Stimulated activated CD8-positive, alpha-beta memory T cell treated with anti-CD3 and anti-CD28 coated beads, Interleukin-4, amount 100 ng/mL, for 4 hours (primary cell): ENCODE results near the gene CELA1.

ENCODE experiments used
- DNase-seq, 2 donors: peaks; one replicate each; pipeline ENCODE4 v3.0.0-alpha.2; 2020; ENCODE audit warnings: low read depth in 2 of 2, low spot score in 1 of 2

Gene CELA1

DNA sequence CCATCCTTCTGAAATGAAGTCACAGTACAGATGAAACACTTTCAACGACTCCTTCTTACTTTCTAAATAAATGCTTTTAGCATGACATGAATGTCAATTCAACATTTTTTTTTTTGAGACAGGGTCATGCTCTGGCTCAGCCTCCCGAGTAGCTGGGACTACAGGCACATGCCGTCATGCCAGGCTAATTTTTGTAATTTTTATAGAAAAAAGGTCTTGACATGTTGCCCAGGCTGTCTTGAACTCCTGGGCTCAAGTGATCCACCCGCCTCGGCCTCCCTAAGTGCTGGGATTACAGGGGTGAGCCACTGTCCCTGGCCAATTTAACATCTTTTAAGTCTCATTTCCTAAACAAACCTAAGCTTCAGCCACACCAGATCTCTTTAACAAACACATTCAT, 28.4 kb upstream of the CELA1 start:
- DNase-seq: no peak

DNA sequence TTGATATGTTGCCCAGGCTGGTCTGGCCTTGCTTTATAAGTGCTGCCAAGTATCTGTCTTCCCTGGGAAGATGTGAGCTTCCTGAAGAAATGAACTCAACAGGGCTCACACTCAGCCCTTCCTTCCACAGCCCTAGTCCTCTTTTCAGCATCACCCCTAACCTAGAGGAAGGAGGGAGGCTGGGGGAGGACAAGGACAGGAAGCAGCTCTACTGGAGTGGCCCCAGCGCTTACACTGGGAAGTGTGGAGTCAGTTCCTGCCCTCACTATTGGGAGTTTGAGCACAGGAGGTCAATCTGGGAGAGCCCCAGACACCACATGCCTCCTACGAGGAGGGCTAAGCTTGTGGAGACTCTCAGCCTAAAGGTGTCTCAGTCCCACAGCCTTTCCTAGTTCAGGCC, 27.9 kb upstream of the CELA1 start:
- DNase-seq: no peak

DNA sequence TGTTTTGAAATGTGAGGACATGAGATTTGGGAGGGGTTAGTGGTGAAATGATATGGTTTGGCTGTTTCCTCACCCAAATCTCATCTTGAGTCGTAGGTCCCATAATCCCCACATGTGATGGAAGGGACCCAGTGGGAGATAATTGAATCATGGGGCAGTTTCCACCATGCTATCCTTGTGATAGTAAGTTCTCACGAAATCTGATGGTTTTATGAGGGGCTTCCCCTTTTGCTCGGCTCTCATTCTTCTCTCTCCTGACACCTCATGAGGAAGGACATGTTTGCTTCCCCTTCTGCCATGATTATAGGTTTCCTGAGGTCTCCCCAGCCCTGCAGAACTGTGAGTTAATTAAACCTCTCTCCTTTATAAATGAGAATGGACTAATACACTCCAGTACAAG, 26.7 kb upstream of the CELA1 start:
- no peak for DNase-seq

GRCh38 chr12:51372021-51372420, 25.5 kb upstream of the CELA1 start:
- no peak for DNase-seq

DNA sequence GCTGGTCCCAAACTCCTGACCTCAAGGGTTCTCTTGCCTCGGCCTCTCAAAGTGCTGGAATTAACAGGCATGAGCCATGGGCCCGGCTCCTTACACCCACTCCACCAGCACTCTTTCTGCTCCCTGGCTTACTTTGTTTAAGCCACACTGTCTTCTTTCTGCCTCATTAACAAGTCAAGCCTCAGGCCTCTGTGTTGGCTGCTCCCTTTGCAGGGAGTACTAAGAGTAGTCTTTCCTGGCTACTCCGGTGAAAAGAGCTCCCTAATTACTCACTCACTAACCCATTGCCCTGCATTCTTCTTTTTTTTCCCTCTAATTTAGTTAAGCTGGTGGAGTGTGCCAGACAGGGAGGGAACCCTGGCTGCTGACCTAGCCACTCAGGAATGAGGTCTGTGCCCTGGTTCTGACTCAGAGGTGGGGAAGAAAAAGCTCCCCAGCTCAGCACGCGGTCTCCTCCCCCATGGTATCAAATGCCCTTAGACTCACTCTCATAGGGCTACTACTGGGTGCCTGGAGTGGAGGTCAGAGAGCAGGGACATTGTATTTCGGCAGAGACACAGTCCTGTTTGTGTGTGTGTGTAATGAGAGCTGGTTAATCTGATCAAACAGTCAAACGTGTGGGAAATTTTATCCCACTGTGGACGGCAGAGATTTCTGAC, 24.9 kb upstream of the CELA1 start:
- no peak for DNase-seq

DNA sequence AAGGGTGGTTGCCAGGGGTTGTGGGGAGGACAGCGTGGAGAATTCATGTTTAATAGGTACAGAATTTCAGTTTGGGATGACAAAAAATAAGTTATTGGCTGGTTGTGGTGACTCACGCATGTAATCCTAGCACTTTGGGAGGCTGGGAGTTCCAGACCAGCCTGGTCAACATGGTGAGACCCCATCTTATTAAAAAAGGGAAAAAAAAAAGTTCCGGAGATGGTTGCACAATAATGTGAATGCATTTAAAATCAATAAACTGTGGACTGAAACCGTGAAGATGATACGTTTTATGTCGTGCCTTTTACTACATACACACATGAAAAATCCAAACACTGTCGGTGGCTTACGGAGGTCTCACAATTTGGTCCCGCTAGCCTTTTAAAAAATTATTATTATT, 24.2 kb upstream of the CELA1 start:
- no peak for DNase-seq

GRCh38 chr12:51369581-51369980, 23.1 kb upstream of the CELA1 start:
- no peak for DNase-seq

- peak; percentile 60 to 79 for DNase-seq
Measured at GRCh38 chr12:51368640-51369517, 22.4 kb upstream of the CELA1 start.

DNA sequence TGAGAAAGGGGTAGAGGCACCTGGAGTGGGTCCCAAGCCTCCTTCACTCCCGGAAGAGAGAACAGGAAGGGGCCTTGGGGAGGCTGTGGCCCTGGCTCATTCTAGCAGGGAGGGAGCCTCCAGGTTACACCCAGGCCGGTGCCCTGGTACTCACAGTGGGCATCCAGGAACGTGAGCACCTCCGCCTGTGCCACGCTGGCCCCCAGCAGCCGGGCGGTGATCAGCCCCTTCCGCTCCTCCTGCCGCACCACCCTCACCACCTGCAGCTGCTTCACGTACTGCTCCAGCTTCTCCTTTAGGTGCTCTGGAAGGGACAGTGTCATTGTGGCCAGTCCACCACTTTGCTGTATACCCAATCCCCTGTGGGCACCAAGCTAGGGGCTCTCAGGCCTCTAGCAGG, 18.8 kb upstream of the CELA1 start:
- DNase-seq: no peak

DNA sequence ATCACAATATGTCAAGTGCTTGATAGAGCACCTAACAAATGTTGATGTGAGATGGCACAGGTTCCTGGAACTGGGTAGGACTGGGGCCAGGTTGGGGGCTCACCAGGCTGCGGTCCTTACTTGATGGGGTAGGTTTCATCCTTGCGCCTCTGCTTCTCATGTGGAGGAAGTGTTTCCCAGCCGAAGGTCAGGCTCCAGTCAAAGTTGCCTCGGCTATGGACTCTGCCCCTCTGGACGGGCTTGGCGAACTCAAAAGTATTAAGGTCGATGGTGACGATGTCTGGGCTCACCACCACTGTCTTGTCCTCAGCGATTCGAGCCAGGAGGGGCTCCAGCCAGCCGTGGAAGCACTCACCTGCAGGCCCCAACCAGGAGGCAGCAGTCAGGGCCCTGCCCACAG, 17.5 kb upstream of the CELA1 start:
- no peak for DNase-seq

DNA sequence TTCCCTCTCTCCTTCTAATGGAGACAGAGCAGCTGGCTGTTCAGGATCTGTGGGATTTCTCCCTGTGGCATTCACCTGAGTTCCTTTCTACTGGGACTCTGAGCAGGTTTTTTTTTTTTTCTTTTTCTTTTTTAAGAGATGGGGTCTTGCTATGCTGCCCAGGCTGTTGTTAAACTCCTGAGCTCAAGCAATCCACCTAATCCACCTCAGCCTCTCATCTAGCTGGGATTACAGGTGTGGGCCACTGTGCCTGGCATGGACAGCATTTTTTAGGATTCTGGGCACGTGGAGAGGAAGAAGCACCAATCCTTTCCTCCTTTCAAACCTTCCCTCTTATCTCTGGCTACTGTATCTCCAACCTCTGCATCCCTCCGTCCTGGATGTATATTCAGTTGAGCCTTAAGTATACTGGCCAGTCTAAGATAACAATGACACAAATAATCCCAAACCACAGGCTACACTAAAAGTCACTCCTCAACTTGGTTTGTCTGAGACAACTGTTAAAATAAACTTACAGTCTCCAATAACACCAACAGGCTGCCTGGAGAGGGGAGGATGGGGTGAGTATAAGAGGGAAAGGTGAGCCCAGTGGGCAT, 16.4 kb upstream of the CELA1 start:
- DNase-seq: no peak

DNA sequence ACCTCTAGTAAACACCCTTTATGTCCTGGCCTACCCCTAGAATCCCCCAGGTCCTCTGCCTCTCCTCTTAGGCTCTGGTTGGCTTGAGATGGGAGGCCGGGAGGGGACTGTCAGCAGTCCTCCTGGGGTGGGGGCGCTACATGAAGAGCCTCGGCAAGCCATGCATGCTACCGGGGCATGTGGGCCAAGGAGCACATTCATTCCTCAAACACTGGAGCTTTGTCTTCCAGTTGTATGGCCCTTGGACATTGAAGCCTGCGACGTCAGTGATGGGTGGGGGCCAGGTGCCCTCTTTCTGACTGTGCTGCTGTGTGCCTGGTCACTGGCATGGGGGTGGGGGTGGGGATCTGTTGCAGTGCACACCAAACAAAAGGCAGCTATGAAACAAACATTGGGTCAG, 15.8 kb upstream of the CELA1 start:
- no peak for DNase-seq

DNA sequence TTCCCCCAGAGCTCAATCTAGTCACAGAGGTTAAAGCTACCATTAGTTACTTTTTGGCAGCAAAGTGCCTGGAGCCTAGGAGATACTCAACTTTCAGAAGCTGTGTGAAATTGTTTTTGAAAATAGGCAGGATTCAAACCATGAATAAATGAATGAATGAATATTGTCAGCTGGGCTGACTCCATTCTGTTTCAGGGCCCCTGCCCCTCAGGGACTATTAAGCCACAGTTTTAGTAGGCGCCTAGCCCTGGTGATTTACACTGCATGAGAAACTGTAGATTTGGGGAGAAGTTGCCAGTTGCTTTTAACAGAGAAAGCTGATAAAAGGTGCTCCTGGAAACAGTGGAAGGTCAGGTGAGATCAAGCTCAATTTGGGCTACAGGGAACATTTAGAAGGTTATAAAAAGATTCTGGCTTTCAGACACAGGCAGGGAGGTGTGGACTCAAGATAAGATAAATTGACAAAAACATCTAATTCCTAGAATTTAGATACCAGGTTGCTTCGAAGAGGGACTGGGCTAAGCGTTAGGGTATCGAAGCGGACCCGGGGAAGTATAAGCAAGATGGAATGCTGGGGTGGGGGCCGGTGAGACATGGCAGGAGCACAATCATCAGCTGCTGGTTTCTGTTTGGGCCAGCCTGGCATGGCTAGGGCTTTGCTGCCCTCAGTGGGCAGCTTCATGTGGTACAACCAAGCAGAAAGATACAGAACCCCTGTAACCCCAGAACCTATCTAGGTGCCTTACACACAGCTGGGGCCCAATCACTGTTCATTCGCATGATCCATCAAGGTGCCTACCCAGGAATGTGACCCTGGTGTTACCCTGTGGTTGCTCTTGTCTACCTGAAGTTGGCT, 14.9 kb upstream of the CELA1 start:
- no peak for DNase-seq

DNA sequence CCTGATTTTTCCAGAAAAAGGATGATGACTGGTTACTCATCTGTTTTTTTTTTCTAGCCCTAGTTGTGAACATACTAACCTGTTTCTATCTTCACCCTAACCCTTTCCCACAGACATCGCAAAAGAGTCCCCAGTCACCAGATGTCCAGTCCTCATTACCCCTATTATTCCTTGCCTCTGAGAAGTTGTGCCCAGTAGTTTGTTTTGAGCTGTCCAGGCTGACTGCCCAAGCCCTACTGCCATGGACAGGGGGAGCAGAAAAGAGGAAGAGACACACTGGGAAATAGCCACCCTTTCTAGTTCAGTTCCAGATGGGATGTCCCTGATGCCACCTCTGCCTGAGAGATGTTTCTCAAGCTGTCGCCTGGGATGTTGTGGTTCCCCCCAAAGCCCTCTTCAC, 13.8 kb upstream of the CELA1 start:
- DNase-seq: no peak

GRCh38 chr12:51359851-51360250, 13.4 kb upstream of the CELA1 start:
- DNase-seq: no peak

DNA sequence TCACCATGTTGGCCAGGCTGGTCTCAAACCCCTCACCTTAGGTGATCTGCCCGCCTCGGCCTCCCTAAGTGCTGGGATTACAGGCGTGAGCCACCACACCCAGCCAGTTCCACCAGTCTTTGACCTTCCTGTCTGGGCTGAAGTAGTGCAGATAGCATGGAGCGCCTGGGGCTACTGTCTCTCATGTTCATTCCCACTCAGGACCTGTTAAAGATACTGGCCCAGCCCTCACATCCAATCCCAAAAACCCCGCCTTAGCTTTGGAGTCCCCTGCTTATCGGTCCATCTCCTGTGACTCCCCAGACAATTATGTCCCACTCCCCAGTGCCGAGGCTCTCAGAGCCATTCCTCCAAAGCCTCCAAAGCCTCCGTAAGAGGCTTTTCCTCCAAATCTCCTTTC, 12.0 kb upstream of the CELA1 start:
- no peak for DNase-seq

DNA sequence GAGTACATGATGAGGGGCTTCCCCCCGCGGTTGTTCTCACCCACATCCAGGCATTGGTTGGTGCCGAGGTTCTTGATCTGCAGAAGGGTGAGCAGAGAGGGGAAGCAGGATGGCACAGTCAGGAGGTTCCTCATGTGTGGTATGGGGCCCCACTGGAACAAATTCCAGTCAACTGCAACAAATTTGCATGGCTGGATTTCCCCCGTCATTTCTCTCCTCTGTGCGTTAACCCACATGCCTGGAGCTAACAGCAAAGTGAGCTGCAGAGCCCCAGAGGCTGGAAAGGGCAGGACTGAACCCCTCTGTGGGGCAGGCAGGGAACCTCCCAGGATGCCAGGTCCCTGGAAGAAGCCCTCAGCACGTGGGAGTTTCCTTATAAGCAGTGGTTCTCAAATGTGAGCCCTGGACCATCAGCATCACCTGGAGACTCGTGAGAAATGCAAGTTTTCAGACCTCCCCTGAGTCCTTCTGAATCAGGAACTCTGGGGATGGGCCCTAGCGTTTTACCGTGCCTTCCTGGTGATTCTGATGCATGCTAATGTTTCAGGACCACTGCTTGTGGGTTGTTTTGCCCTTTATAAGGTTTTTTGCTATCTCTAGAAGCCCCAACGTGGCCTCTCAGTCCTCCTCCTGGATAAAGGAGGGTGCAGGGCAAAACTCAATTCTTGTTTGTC, 11.0 kb upstream of the CELA1 start:
- DNase-seq: no peak

DNA sequence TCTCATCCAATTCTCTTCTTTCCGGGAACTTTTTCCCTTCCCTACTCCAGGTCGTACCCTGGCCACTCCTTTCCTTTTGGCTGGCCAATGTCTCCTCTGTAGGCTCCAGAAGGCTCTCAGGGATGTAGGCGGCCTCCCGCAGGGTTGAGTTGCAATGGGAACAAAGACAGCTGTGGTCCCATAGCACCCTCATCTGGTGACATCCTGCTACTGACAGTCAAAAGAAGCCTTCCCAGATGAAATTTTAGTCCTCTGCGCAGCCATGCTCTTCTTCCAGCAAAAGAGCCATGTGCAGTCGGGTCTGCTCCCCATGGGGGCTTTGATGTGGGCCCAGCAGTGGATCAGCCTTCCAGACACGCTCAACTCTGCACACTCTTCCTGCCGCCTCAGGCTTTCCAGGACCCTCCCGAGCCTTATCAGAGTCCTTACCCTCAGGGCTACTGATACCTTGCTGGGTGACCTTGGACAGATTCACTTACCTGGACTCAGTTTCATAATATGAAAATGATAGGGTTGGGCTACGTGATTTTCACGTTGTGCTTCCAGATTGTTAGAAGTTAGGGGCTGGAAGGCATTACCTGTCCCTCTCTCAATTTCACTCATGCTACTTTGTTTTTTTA, 5.5 kb upstream of the CELA1 start:
- no peak for DNase-seq

GRCh38 chr12:51349026-51349425, 2.5 kb upstream of the CELA1 start:
- no peak for DNase-seq

DNA sequence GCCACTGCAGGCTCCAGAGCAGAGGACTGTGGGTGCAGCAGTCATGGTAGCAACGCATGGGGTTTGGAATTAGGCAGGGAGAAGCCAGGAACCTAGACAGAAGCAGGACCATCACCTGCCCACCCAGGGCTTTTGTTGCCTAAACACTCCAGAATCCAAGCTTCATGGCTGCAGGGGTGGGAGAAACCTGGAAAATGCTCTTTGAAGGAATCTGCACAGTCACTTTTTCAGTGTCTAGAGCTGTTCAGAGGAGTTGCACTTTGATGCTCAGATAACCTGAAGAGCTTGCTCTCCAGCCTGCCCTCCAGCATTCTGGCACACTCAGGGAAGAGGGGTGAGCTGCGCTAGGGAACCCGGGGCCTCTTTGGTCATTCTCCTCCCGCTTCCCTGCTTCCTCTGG, 1.6 kb upstream of the CELA1 start:
- no peak for DNase-seq
